ENCODE measurements around the gene BOLA1. TPM values are rescaled to one million over a fixed set of nuclear protein-coding genes. Genes with fewer than 3 reads are reported as not detected.

BOLA1 gene
- total and polyA plus RNA-seq, 12 donors: 12.9 to 33.6 (median 16.1) TPM

- no peak for TF ChIP-seq CTCF (IDR thresholded peaks at IDR 0.05)
- Histone ChIP-seq H3K27me3 (no peaks in the 10 kb centered on the region), H3K4me3 (peak overlapping the region in 6 of 10 donors; percentile 69 to 98 (median 88)), H3K27ac (no peak overlapping the region), H3K36me3 (peaks cover 0 to 71% (median 44%) of the 10 kb centered on the region in 9 donors), H3K4me1 (peaks cover 5 to 51% (median 33%) of the 10 kb centered on the region in 9 donors), H3K9me3 (no peaks in the 10 kb centered on the region)
- no peak for ATAC-seq
- WGBS, 2 donors: 91 to 93% methylated on average over 9 of the region's 9 CpGs
- intact Hi-C loops (cut with DNase I): loop anchor here in 3 of 10 donors (2.0 to 5.0 kb wide), 2 partner anchors 34 to 37 kb away; no protein-coding TSS in a partner anchor
- DNase-seq: no peak
Measured at GRCh38 chr1:149926296-149926695, 26.9 kb downstream of the BOLA1 start.

GRCh38 chr1:149927056-149927562, 27.7 kb downstream of the BOLA1 start:
- Histone ChIP-seq H3K4me3 (peak overlapping the region; percentile 69 to 98 (median 88)), H3K9me3 (no peaks in the 10 kb centered on the region), H3K36me3 (peaks cover 0 to 71% (median 44%) of the 10 kb centered on the region in 9 donors), H3K27ac (peak overlapping the region; percentile 91 to 98 (median 96)), H3K27me3 (no peaks in the 10 kb centered on the region), H3K4me1 (peaks cover 5 to 51% (median 33%) of the 10 kb centered on the region in 9 donors)
- DNase-seq: no peak
- WGBS, 2 donors: 1 to 2% methylated on average over 10 of the region's 10 CpGs
- intact Hi-C loops (cut with DNase I): loop anchor here in 3 of 10 donors (2.0 to 5.0 kb wide), 2 partner anchors 35 to 38 kb away; no protein-coding TSS in a partner anchor
- ATAC-seq: no peak
- TF ChIP-seq CTCF (IDR thresholded peaks at IDR 0.05): no peak

- Histone ChIP-seq H3K27ac (peak within 1 kb of the TSS; percentile 91 to 98 (median 96)), H3K4me1 (peaks cover 5 to 51% (median 33%) of the 10 kb centered on the region in 9 donors), H3K9me3 (no peaks in the 10 kb centered on the region), H3K27me3 (no peaks in the 10 kb centered on the region), H3K36me3 (peaks cover 0 to 67% (median 37%) of the 10 kb centered on the region in 9 donors), H3K4me3 (peak within 1 kb of the TSS; percentile 69 to 98 (median 88))
- peak in 2 of 9 donors; percentile 24 to 29 for TF ChIP-seq CTCF (IDR thresholded peaks at IDR 0.05)
- WGBS, 2 donors: 0% methylated on average over 47 of the region's 47 CpGs
- intact Hi-C loops (cut with DNase I): loop anchor here in 3 of 10 donors (2.0 to 5.0 kb wide), 2 partner anchors 35 to 39 kb away; no protein-coding TSS in a partner anchor
- ATAC-seq (peak; percentile 97 to 100 (median 99)), DNase-seq (peak; percentile 95 to 97)
Measured at GRCh38 chr1:149927563-149928400, 28.4 kb downstream of the BOLA1 start, which contains the start of gene SF3B4. Gene SF3B4, minus strand, starts transcription at chr1:149927803. Its CDS starts 44 bp downstream, at chr1:149927759.

GRCh38 chr1:149928401-149928724, 29.0 kb downstream of the BOLA1 start:
- peaks cover 5 to 51% (median 33%) of the 10 kb centered on the region in 9 donors for H3K4me1 ChIP-seq
- intact Hi-C loops (cut with DNase I): loop anchor here in 2 of 10 donors (5.0 kb wide), 1 partner anchor 36 kb away; no protein-coding TSS in a partner anchor
- H3K27me3 ChIP-seq: no peaks in the 10 kb centered on the region
- no peak for DNase-seq
- no peaks in the 10 kb centered on the region for H3K9me3 ChIP-seq
- H3K27ac ChIP-seq: peak overlapping the region; percentile 91 to 98 (median 96)
- WGBS, 2 donors: 6% methylated on average over 1 of the region's 1 CpG
- TF ChIP-seq CTCF (IDR thresholded peaks at IDR 0.05): no peak
- peak overlapping the region; percentile 69 to 98 (median 88) for H3K4me3 ChIP-seq
- peaks cover 0 to 64% (median 31%) of the 10 kb centered on the region in 9 donors for H3K36me3 ChIP-seq
- no peak for ATAC-seq

Measured in heart right ventricle (tissue), 16 donors.